Hepatocyte (in vitro differentiated cells): Measurements from ENCODE around the gene CAMSAP1. TPM values are rescaled to one million over a fixed set of nuclear protein-coding genes. Genes with fewer than 3 reads are reported as not detected.
A peak's percentile ranks its signal among the peaks of the same experiment; 100 is the strongest.

Source experiments
- DNase-seq: peaks from one replicate; pipeline ENCODE4 v3.0.0-alpha.2; 2016; ENCODE audit warnings: low spot score
- H2AFZ ChIP-seq: fragments of 200-600 bp; sonication (generic); 2 replicates; pipeline ENCODE4 v1.6.0; 2016; ENCODE audit warnings: antibody characterized with exemption, mild to moderate bottlenecking
- H3K27ac ChIP-seq: fragments of 200-600 bp; sonication (generic); 2 replicates; pipeline ENCODE4 v1.5.1; 2016; ENCODE audit warnings: mild to moderate bottlenecking
- H3K27me3 ChIP-seq: fragments of 200-600 bp; sonication (generic); 2 replicates; pipeline ENCODE4 v1.6.1; 2016
- H3K36me3 ChIP-seq: fragments of 200-600 bp; sonication (generic); replicated peaks from 2 replicates; pipeline ENCODE4 v1.5.1; 2016; ENCODE audit warnings: low read depth; ENCODE audit not compliant: insufficient read depth
- H3K4me1 ChIP-seq: fragments of 200-600 bp; sonication (generic); 2 replicates; pipeline ENCODE4 v1.5.1; 2016; ENCODE audit warnings: mild to moderate bottlenecking, moderate library complexity; ENCODE audit not compliant: insufficient read depth
- H3K4me2 ChIP-seq: fragments of 200-600 bp; sonication (generic); 2 replicates; pipeline ENCODE4 v1.6.0; 2016
- H3K4me3 ChIP-seq: fragments of 200-600 bp; sonication (generic); 2 replicates; pipeline ENCODE4 v1.5.1; 2016; ENCODE audit warnings: mild to moderate bottlenecking
- H3K79me2 ChIP-seq: fragments of 200-600 bp; sonication (generic); 2 replicates; pipeline ENCODE4 v1.6.0; 2017; ENCODE audit warnings: mild to moderate bottlenecking
- H3K9me2 ChIP-seq: fragments of 200-600 bp; sonication (generic); replicated peaks from 2 replicates; pipeline ENCODE4 v1.6.0; 2017; ENCODE audit warnings: mild to moderate bottlenecking; ENCODE audit not compliant: insufficient read depth
- H3K9me3 ChIP-seq: fragments of 200-600 bp; sonication (generic); 2 replicates; pipeline ENCODE4 v1.5.1; 2016; ENCODE audit warnings: low read depth, mild to moderate bottlenecking
- H4K20me1 ChIP-seq: fragments of 200-600 bp; sonication (generic); 2 replicates; pipeline ENCODE4 v1.6.0; 2016; ENCODE audit warnings: mild to moderate bottlenecking; ENCODE audit not compliant: insufficient read depth, poor library complexity, severe bottlenecking
- CTCF ChIP-seq: fragments of 200-600 bp; sonication (generic); IDR thresholded peaks from 2 replicates; pipeline ENCODE4 v1.5.1; 2016; ENCODE audit warnings: antibody characterized with exemption, mild to moderate bottlenecking; ENCODE audit not compliant: poor library complexity
- EZH2 ChIP-seq: fragments of 200-600 bp; sonication (generic); IDR thresholded peaks from 2 replicates; pipeline ENCODE4 v1.6.1; 2016; ENCODE audit warnings: antibody characterized with exemption, mild to moderate bottlenecking, borderline replicate concordance
- EZH2phosphoT487 ChIP-seq: fragments of 200-600 bp; sonication (generic); IDR thresholded peaks from one replicate; pipeline ENCODE4 v1.6.1; 2018; ENCODE audit warnings: antibody characterized with exemption, mild to moderate bottlenecking, low read depth, moderate library complexity; ENCODE audit not compliant: unreplicated experiment, severe bottlenecking
- WGBS: methylation state at CpG from one replicate; pipeline ENCODE4 v1.1.6; 2016; ENCODE audit warnings: low lambda C conversion rate; ENCODE audit errors: missing lambda C conversion rate; 5-methylcytosine and 5-hydroxymethylcytosine counted together
- polyA plus RNA-seq: library from polyadenylated mRNA; unstranded; fragments of >200 nt; fragmentation: Nextera tagmentation; extraction: Ambion mirVana; gene quantifications from 2 replicates; pipeline ENCODE4 v1.2.1, GENCODE V29; 2016
- total RNA-seq: library from RNA; depleted of rRNA; stranded (reverse); fragments of >200 nt; gene quantifications from 2 replicates; pipeline ENCODE4 v1.2.3, GENCODE V29; 2014

The CAMSAP1 gene
- total and polyA plus RNA-seq, 2 experiments from 2014 or later = 5.0 to 15.6 TPM

GRCh38 chr9:135905380-135906258, 1.7 kb downstream of the CAMSAP1 start:
- WGBS = 53% methylated on average over 23 of the region's 23 CpGs
- Histone ChIP-seq H3K27me3 (no peaks in the 10 kb centered on the region), H2AFZ (no peak overlapping the region), H3K4me2 (peak overlapping the region; percentile 84), H3K9me3 (no peaks in the 10 kb centered on the region), H3K9me2 (no peaks in the 10 kb centered on the region), H3K4me3 (peak overlapping the region; percentile 90), H3K36me3 (no peaks in the 10 kb centered on the region), H3K4me1 (peaks cover 25% of the 10 kb centered on the region), H4K20me1 (peaks cover 58% of the 10 kb centered on the region), H3K79me2 (peaks cover 87% of the 10 kb centered on the region), H3K27ac (peak overlapping the region; percentile 50)
- TF ChIP-seq CTCF (no peak), EZH2phosphoT487 (no peak), EZH2 (no peak)
- peak; percentile 57 for DNase-seq

- no peaks in the 10 kb centered on the region for H3K9me3 ChIP-seq
- H3K79me2 ChIP-seq = peaks cover 87% of the 10 kb centered on the region
- H4K20me1 ChIP-seq = peaks cover 70% of the 10 kb centered on the region
- TF ChIP-seq CTCF (no peak), EZH2 (no peak), EZH2phosphoT487 (no peak)
- no peak overlapping the region for H3K4me2 ChIP-seq
- peaks cover 25% of the 10 kb centered on the region for H3K4me1 ChIP-seq
- H2AFZ ChIP-seq = no peak overlapping the region
- H3K9me2 ChIP-seq = no peaks in the 10 kb centered on the region
- WGBS = 98% methylated on average over 16 of the region's 16 CpGs
- DNase-seq = no peak
- H3K36me3 ChIP-seq = no peaks in the 10 kb centered on the region
- H3K27ac ChIP-seq = no peak overlapping the region
- no peaks in the 10 kb centered on the region for H3K27me3 ChIP-seq
- H3K4me3 ChIP-seq = no peak overlapping the region
Measured at GRCh38 chr9:135903786-135904520, 3.4 kb downstream of the CAMSAP1 start.

GRCh38 chr9:135903358-135903656, 4.0 kb downstream of the CAMSAP1 start:
- Histone ChIP-seq H3K9me2 (no peaks in the 10 kb centered on the region), H3K27me3 (no peaks in the 10 kb centered on the region), H3K9me3 (no peaks in the 10 kb centered on the region), H3K79me2 (peaks cover 87% of the 10 kb centered on the region), H3K4me2 (no peak overlapping the region), H3K36me3 (no peaks in the 10 kb centered on the region), H4K20me1 (peaks cover 71% of the 10 kb centered on the region), H3K4me1 (peaks cover 18% of the 10 kb centered on the region), H3K4me3 (no peak overlapping the region), H2AFZ (no peak overlapping the region), H3K27ac (no peak overlapping the region)
- WGBS = 91% methylated on average over 3 of the region's 3 CpGs
- no peak for TF ChIP-seq EZH2phosphoT487
- no peak for TF ChIP-seq EZH2
- no peak for DNase-seq
